ENCODE measurements around the gene PPP1R9B. TPM values are rescaled to one million over a fixed set of nuclear protein-coding genes. Genes with fewer than 3 reads are reported as not detected.

PPP1R9B gene
- total RNA-seq, 2 donors from 2014 or later: 36.2 to 79.7 TPM

DNA sequence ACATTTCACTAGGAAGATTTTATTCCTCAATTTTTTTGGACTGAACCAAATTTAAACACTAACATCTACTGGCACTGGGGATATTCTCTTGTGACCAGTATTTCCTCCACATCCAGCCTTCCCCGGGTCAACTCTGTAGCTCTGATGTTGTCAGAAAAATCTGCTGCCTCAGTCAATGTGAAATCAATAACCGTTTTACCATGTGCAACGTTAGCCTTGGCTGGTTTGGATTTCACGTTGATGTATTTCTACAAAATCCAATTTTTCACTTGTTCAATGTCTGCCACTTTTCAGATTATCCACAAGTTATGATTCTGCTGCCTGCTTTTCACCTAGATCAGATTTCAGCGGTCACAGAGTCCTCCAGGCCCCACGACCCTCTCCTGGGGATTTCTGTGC, 22.5 kb upstream of the PPP1R9B start:
- no peaks in the 10 kb centered on the region for H3K27me3 ChIP-seq (replicated peaks; ENCODE audit: insufficient read depth)
- no peak for DNase-seq (ENCODE audit: low spot score)
- WGBS: 66% methylated on average over 6 of the region's 6 CpGs
- H3K9me3 ChIP-seq: no peaks in the 10 kb centered on the region
- TF ChIP-seq POLR2A (IDR thresholded peaks at IDR 0.05): no peak
- no peak for TF ChIP-seq POLR2AphosphoS5 (IDR thresholded peaks at IDR 0.05)
- TF ChIP-seq, protein P1, sequence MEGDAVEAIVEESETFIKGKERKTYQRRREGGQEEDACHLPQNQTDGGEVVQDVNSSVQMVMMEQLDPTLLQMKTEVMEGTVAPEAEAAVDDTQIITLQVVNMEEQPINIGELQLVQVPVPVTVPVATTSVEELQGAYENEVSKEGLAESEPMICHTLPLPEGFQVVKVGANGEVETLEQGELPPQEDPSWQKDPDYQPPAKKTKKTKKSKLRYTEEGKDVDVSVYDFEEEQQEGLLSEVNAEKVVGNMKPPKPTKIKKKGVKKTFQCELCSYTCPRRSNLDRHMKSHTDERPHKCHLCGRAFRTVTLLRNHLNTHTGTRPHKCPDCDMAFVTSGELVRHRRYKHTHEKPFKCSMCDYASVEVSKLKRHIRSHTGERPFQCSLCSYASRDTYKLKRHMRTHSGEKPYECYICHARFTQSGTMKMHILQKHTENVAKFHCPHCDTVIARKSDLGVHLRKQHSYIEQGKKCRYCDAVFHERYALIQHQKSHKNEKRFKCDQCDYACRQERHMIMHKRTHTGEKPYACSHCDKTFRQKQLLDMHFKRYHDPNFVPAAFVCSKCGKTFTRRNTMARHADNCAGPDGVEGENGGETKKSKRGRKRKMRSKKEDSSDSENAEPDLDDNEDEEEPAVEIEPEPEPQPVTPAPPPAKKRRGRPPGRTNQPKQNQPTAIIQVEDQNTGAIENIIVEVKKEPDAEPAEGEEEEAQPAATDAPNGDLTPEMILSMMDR (IDR thresholded peaks at IDR 0.05): no peak
- no peaks in the 10 kb centered on the region for H3K36me3 ChIP-seq
- intact Hi-C loops (cut with DNase I): no loop called here
- peak overlapping the region; percentile 52 to 63 for H3K27ac ChIP-seq
- H3K4me3 ChIP-seq: no peak overlapping the region
- H3K4me1 ChIP-seq (replicated peaks): no peaks in the 10 kb centered on the region

- H3K9me3 ChIP-seq: no peaks in the 10 kb centered on the region
- H3K4me1 ChIP-seq (replicated peaks): no peaks in the 10 kb centered on the region
- no peak overlapping the region for H3K27ac ChIP-seq
- intact Hi-C loops (cut with DNase I): no loop called here
- TF ChIP-seq POLR2A (IDR thresholded peaks at IDR 0.05) (no peak), POLR2AphosphoS5 (IDR thresholded peaks at IDR 0.05) (no peak)
- TF ChIP-seq, protein P1 (IDR thresholded peaks at IDR 0.05): no peak
- H3K36me3 ChIP-seq: no peaks in the 10 kb centered on the region
- H3K27me3 ChIP-seq (replicated peaks; ENCODE audit: insufficient read depth): no peaks in the 10 kb centered on the region
- no peak for DNase-seq (ENCODE audit: low spot score)
- H3K4me3 ChIP-seq: no peak overlapping the region
- WGBS: 93% methylated on average over 11 of the region's 11 CpGs
Measured at GRCh38 chr17:50172130-50172529, 21.7 kb upstream of the PPP1R9B start.

GRCh38 chr17:50171371-50172071, 21.0 kb upstream of the PPP1R9B start:
- Histone ChIP-seq H3K4me1 (replicated peaks) (no peaks in the 10 kb centered on the region), H3K36me3 (no peaks in the 10 kb centered on the region), H3K9me3 (no peaks in the 10 kb centered on the region), H3K27ac (no peak overlapping the region), H3K4me3 (no peak overlapping the region), H3K27me3 (replicated peaks; ENCODE audit: insufficient read depth) (no peaks in the 10 kb centered on the region)
- TF ChIP-seq POLR2AphosphoS5 (IDR thresholded peaks at IDR 0.05): no peak
- DNase-seq (ENCODE audit: low spot score): no peak
- intact Hi-C loops (cut with DNase I): no loop called here
- 94% methylated on average over 17 of the region's 17 CpGs for WGBS

DNA sequence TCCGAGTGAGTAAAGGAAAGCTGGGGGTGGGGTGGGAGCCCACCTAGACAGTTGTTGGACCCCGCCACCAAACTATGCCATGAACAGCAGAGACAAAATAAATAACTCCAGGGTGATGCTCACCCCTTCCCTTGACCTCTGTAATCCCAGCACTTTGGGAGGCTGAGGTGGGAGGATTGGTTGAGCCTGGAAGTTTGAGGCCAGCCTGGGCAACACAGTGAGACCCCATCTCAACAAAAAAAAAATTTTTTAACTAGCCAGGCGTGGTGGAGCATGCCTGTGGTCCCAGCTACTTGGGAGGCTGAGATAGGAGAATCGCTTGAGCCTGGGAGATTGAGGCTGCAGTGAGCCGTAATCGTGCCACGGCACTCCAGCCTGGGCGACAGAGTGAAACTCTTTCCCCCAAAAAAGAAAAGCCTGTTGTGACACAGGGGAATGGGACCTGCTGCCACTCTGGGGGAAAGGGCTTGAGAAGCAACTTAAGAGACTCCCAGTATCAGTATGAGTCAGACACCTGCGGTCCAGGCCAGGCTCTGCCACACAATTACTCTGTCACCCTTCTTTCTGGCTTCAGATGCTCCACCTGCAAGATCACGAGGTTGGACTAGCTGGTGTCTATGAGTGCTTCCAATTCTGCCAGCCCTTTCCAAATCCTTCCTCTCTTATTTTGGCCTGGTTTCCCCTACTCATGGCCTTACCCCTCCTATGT, 20.3 kb upstream of the PPP1R9B start:
- H3K27ac ChIP-seq: no peak overlapping the region
- H3K27me3 ChIP-seq (replicated peaks; ENCODE audit: insufficient read depth): no peaks in the 10 kb centered on the region
- DNase-seq (ENCODE audit: low spot score): no peak
- no peaks in the 10 kb centered on the region for H3K9me3 ChIP-seq
- no peak overlapping the region for H3K4me3 ChIP-seq
- H3K4me1 ChIP-seq (replicated peaks): no peaks in the 10 kb centered on the region
- 92% methylated on average over 10 of the region's 10 CpGs for WGBS
- no peaks in the 10 kb centered on the region for H3K36me3 ChIP-seq
- no peak for TF ChIP-seq POLR2AphosphoS5 (IDR thresholded peaks at IDR 0.05)
- TF ChIP-seq, protein P1 (IDR thresholded peaks at IDR 0.05): no peak
- TF ChIP-seq POLR2A (IDR thresholded peaks at IDR 0.05): no peak
- intact Hi-C loops (cut with DNase I): no loop called here

GRCh38 chr17:50169881-50170459, 19.5 kb upstream of the PPP1R9B start:
- Histone ChIP-seq H3K4me1 (replicated peaks) (no peaks in the 10 kb centered on the region), H3K36me3 (no peaks in the 10 kb centered on the region)

More at GRCh38 chr17:50169881-50170459, 19.5 kb upstream of the PPP1R9B start:
- no peaks in the 10 kb centered on the region for H3K27me3 ChIP-seq (replicated peaks; ENCODE audit: insufficient read depth)
- WGBS: 97% methylated on average over 8 of the region's 9 CpGs
- no peak for TF ChIP-seq POLR2AphosphoS5 (IDR thresholded peaks at IDR 0.05)
- TF ChIP-seq, protein P1 (IDR thresholded peaks at IDR 0.05): no peak
- no peak for TF ChIP-seq POLR2A (IDR thresholded peaks at IDR 0.05)
- no peaks in the 10 kb centered on the region for H3K9me3 ChIP-seq
- DNase-seq (ENCODE audit: low spot score): no peak
- intact Hi-C loops (cut with DNase I): no loop called here
- no peak overlapping the region for H3K4me3 ChIP-seq
- H3K27ac ChIP-seq: no peak overlapping the region

Measured in prostate gland (tissue), 2 donors.